Left lung (tissue), 14 donors: Measurements from ENCODE around the gene ANKRD20A1. TPM values are rescaled to one million over a fixed set of nuclear protein-coding genes. Genes with fewer than 3 reads are reported as not detected.
A peak's percentile ranks its signal among the peaks of the same experiment; 100 is the strongest.
"Not testable (repeated sequence)": the region's sequence is repeated elsewhere in the genome, so short reads cannot be mapped to it uniquely, and the experiment has no call there.

Experiments
- ATAC-seq: fragments of 200-7000 bp; cut with Tn5 transposase; one replicate; pipeline ENCODE4 v1.9.1; 2020; ENCODE audit warnings: moderate library complexity
- DNase-seq, 4 donors: peaks; one replicate each; pipeline ENCODE4 v3.0.0-alpha.2; 2013 to 2020
- H3K27ac ChIP-seq, 2 donors: fragments of 200-600 bp; sonication (generic) in 1 of 2; one replicate each; pipeline versions ENCODE4 v1.5.0 to v1.8.0; 2020 to 2021
- H3K27me3 ChIP-seq, 2 donors: fragments of 200-600 bp; sonication (generic) in 1 of 2; one replicate each; pipeline versions ENCODE4 v1.5.0 to v1.8.0; 2020 to 2021
- H3K36me3 ChIP-seq, 2 donors: fragments of 200-600 bp; sonication (generic) in 1 of 2; one replicate each; pipeline versions ENCODE4 v1.5.0 to v1.8.0; 2020 to 2021
- H3K4me1 ChIP-seq, 2 donors: fragments of 200-600 bp; one replicate each; pipeline ENCODE4 v1.8.0; 2021
- H3K4me3 ChIP-seq, 2 donors: fragments of 200-600 bp; sonication (generic) in 1 of 2; one replicate each; pipeline versions ENCODE4 v1.5.0 to v1.8.0; 2020 to 2021; ENCODE audit warnings: mild to moderate bottlenecking in 1 of 2
- H3K9me3 ChIP-seq, 2 donors: fragments of 200-600 bp; sonication (generic) in 1 of 2; one replicate each; pipeline versions ENCODE4 v1.5.0 to v1.8.0; 2020 to 2021
- intact Hi-C, 2 donors: fragments of 100-400 bp; cut with DNase I; formaldehyde crosslinking; loops; one replicate each; pipeline versions ENCODE4 v1.11.2 to v1.14.2; 2022
- long read RNA-seq, 12 donors: library from polyadenylated mRNA in 2 of 12; unstranded in 2 of 12; transcript quantifications; one replicate each; pipeline ENCODE4 v2.0.0 and lab custom pipeline, GENCODE V29; 2019 to 2026
- polyA plus RNA-seq, 6 donors: library from polyadenylated mRNA; unstranded; fragments of 120-200 nt; gene quantifications; one replicate each; pipeline ENCODE4 v1.2.1, GENCODE V29; 2013; ENCODE audit not compliant: insufficient read length in 6 of 6
- total RNA-seq, 2 donors: library from RNA; stranded (reverse); fragmentation: NEBNext Ultra II Directional; extraction: Animal tissue kit (Norgen Biotek cat#: 25700); gene quantifications; one replicate each; pipeline ENCODE4 v1.2.1, GENCODE V29; 2021
- donor health status: DM: no; HTN: yes; CAD: no.
- donor health status: DM: no; HTN: no; CAD: no.

ANKRD20A1 gene
- total RNA-seq (1 to 10 TPM; 1.0 to 2.2 TPM), polyA plus RNA-seq (1 to 10 TPM in 2 of 6 donors, under 1 TPM in 4; 0.27 to 1.4 (median 0.74) TPM)
- long read RNA-seq, donor 1 = 0 reads
- long read RNA-seq, donor 2 = 0 reads
- long read RNA-seq, donor 3 = 0 reads
- long read RNA-seq, donor 4 = 0 reads
- long read RNA-seq, donor 5 = 0 reads
- long read RNA-seq, donor 6 = 0 reads
- long read RNA-seq, donor 7 = 0 reads
- long read RNA-seq, donor 8 = 0 reads
- long read RNA-seq, donor 9 = 0 reads
- long read RNA-seq, donor 10 = 0 reads
- long read RNA-seq, donor 11, partial matches to known transcripts = 0 of 1 reads
- long read RNA-seq, donor 11, other reads (novel, unspliced or antisense) = 0 of 1 reads
- long read RNA-seq, donor 12 = 0 reads

GRCh38 chr9:67858871-67859270, at the start of gene ANKRD20A1:
TSS of gene ANKRD20A1 (plus strand) at chr9:67858931. CDS start at chr9:67859427, 496 bp downstream.
- ATAC-seq, H3K36me3 ChIP-seq, intact Hi-C loops, H3K27ac ChIP-seq, H3K9me3 ChIP-seq, H3K4me1 ChIP-seq, H3K27me3 ChIP-seq: not testable (repeated sequence)
- H3K4me3 ChIP-seq = peak within 1 kb of the TSS in 1 of 2 donors; percentile 14
- DNase-seq = peak in 2 of 4 donors; percentile 2 to 83

DNA sequence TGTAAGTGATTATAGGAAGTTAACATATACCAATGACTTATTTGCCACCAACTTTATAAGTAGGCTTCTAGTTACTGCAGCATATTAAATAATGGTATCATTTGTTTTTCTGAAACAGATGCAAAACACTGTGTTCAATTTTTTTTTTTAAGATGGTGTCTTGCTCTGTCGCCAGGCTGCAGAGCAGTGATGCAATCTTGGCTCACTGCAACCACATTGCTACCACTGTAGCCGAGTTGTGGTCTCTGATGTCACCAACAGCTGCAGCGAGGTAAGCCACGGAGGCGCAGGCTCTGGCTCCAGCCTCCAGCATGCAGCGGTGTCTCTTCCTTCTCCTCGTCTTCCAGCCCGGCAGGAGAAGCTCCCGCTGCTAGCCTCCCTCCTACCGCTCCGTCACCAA, 26.6 kb upstream of the ANKRD20A1 start:
- H3K27ac ChIP-seq, ATAC-seq, intact Hi-C loops: not testable (repeated sequence)

More for the DNA sequence above, 26.6 kb upstream of the ANKRD20A1 start:
- DNase-seq, H3K9me3 ChIP-seq, H3K4me3 ChIP-seq, H3K27me3 ChIP-seq, H3K36me3 ChIP-seq, H3K4me1 ChIP-seq: not testable (repeated sequence)
